GM21619 (cell line): ENCODE results near the gene STK4.

Experiments
- ATAC-seq: cut with Tn5 transposase; IDR thresholded peaks from one replicate; pipeline ENCODE4 v1.9.1; 2021; ENCODE audit not compliant: unreplicated experiment

STK4 gene

GRCh38 chr20:45104786-45105185, 138.5 kb downstream of the STK4 start:
- ATAC-seq: no peak

- no peak for ATAC-seq
Measured at GRCh38 chr20:45105317-45105716, 139.0 kb downstream of the STK4 start.

- no peak for ATAC-seq
Measured at GRCh38 chr20:45109634-45110033, 143.3 kb downstream of the STK4 start.

GRCh38 chr20:45110301-45110700, 144.0 kb downstream of the STK4 start:
- no peak for ATAC-seq

DNA sequence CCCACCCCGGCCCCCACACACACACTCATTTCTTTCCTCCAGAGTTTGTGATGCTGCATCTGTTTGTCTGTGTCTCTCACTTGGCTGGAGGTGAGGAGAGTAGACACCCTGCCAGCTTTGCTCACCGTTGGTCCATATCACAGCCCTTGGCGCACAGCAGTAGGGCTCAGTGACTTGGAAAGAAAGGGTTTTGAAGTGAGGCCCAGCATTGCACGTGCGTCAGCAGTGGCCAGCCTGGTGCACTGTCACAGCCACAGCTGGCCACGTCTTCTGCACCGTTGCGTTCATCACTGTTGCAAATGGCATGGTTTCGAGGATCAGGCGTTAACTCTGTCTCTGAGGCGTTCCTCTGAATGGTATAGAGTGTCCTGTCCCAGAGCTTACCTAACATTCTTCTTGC, 145.0 kb downstream of the STK4 start:
- no peak for ATAC-seq

DNA sequence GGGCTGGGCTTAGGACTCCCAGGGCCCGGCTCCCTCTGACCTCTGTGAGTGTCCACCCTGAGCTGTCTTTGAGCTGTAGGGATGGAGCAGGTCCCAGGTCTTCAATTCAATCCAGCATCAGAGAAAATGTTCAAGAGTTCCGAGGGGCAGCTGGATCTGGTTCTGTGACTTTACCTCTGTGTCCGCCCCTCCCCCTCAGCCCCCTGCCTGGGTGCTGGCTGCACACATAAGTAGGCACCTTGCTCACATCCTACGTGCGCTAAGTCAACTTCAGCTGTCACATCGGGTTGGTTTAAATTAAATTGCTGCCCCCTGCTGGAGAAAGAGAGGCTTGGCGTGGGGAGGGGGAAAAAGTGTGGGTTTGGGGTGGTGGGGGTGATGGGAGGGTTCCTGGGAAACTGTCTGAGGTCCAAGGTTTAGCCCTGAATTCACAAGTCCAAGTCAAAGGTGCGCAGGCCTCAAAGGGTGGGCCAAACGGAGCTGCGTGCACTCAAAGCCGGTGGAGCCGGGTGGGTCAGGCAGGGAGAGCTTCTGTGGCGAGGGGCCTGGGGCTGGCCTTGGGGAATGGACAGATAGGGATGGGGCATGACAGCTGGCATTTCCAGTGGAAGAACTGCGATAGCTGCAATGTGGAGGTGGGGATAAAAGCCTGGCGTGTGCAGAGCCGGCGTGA, 145.6 kb downstream of the STK4 start:
- no peak for ATAC-seq

DNA sequence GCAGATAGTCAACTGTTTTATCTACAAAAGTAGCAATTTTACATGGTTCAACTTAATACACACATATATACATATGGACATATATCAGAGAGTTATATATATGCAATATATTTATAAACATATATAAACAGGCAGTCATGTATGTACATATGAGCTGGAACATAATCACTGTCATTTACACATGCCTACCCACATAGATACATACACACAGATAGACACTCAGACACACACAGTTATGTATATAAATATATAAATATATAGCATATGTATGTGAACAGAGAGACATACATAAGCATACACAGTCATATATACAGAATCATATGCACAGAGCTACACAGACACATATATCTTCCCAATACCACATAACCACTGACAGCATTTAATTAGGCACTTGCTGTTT, 146.4 kb downstream of the STK4 start:
- ATAC-seq: no peak

- ATAC-seq: no peak
Measured at GRCh38 chr20:45113865-45114264, 147.6 kb downstream of the STK4 start.

GRCh38 chr20:45114465-45115385, 148.4 kb downstream of the STK4 start, which contains the start of gene WFDC5:
Gene WFDC5, minus strand, starts transcription at chr20:45115174. Its CDS starts 91 bp downstream, at chr20:45115083.
- ATAC-seq: no peak

GRCh38 chr20:45115386-45115774, 149.1 kb downstream of the STK4 start:
- no peak for ATAC-seq

DNA sequence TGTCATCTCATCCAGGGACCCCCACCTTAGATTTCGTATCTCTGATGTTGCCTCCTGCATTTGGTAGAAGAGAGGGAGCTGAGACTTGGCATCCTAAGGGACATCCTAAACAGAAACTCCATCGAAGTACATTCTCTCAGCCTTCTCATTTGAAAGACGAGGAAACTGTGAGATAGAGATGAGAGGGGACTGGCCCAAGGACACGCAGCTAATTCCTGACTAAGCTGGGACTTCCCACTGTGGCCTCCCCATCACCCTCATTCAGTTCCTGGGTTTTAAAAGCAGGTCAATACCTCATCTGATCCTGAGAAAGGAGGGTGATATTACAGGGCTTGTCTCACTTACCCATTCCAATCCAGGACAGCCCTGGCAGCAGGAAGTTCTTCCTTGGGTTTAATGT, 149.5 kb downstream of the STK4 start:
- no peak for ATAC-seq

- no peak for ATAC-seq
Measured at GRCh38 chr20:45117581-45117980, 151.3 kb downstream of the STK4 start.

- ATAC-seq: no peak
Measured at GRCh38 chr20:45118028-45118427, 151.7 kb downstream of the STK4 start.

DNA sequence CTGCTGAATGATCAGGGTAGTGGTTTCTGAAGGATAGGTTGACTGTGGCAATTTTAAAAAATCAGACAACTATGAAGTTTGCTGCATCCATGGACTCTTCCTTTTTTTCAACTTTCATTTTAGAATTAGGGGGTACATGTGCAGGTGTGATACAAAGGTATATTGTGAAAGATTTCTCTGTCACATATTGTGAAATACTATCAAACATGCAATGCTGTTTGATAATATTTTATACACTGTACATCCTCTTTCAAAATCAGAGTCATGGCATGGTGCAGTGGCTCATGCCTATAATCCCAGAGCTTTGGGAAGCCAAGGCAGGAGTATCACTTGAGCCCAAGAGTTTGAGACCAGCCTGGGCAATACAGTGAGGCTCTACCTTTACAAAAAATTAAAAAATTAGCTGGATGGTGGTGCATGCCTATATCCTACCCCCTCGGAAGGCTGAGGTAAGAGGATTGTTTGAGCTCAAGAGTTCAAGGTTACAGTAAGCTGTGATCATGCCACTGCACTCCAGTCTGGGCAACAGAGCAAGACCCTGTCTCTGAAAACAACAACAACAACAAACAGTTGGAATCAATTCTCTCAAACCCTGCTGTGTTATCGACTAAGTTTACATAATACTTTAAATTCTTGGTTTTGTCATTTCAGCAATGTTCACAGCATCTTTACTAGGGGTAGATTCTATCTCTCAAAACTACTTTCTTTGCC, 153.4 kb downstream of the STK4 start:
- no peak for ATAC-seq

GRCh38 chr20:45121388-45121787, 155.1 kb downstream of the STK4 start:
- ATAC-seq: no peak

- ATAC-seq: no peak
Measured at GRCh38 chr20:45124365-45124764, 158.1 kb downstream of the STK4 start, which contains the start of gene WFDC12. Gene WFDC12, minus strand, starts transcription at chr20:45124465. Its CDS starts 18 bp downstream, at chr20:45124447.

DNA sequence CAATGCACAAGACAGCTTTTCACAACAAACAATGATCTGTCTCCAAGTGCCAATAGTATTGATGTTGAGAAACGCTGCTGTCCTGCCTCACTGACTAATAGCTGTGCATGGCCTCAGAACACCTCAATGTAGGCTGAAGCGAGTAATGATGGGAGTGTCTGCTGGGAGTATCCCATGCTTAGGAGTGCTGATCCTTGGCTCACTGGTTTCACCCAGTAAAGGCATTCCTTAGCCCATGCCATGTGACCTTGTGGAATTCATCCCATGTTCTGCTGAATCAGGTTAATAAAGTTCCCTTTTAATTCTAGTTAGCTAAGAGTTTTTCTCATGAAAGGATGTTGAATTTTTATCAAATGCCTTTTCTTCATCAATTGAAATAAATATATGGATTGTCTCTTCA, 161.8 kb downstream of the STK4 start:
- ATAC-seq: no peak
